ENCODE results near the gene TTI1. TPM values are rescaled to one million over a fixed set of nuclear protein-coding genes. Genes with fewer than 3 reads are reported as not detected.

The TTI1 gene
- total RNA-seq, 1 donor from 2014 or later, result 13.5 TPM

- no peak for DNase-seq (ENCODE audit: low spot score)
Measured at GRCh38 chr20:37938954-37939353, 94.3 kb downstream of the TTI1 start.

DNA sequence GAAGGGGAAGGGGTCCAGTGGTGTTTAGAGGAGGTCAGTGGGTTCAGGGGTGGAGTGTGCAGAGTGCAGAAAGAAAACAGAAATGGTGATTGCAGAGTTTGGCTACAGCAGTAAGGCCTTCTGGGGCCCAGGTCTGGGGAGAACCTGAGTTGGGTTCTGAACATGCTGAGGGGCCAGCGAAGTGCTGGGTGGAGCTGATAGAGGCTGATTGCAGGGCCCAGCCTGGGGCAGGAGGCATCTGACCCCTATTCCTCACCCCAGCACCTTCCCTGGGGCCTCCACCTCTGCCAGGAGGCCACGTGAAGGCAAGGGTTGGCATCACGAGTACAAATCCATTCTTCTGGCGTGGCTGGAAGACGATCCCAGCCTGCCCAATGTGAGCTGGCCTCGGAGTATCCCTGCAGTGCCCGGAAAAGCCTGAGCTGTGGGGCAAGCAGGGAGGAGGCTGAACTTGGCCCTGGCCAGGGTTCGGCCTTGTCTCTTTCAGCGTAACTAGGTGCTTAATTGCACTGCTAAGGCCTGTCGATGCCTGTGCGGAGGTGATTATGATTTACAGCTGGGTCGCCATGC, 95.0 kb downstream of the TTI1 start:
- no peak for DNase-seq (ENCODE audit: low spot score)

DNA sequence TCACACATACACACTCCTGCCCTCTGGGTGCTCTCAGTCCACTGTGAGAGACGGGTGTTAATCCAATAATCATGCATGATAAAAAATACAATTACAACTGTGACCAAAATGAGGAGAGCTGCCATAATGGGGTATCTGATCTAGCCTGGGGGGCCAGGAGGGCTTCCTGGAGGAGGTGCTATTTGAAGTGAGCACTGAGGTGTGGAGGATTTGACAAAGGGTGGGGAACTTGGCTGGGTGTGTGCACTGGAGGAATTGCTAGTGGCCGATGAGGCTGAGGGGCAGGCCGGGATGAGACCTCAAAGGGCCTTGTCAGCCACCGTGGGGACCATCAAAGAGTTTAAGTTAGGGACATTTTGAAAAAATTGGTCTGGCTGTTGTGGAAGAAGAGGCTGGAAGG, 95.6 kb downstream of the TTI1 start:
- DNase-seq (ENCODE audit: low spot score), result no peak

GRCh38 chr20:37936451-37936850, 96.8 kb downstream of the TTI1 start:
- no peak for DNase-seq (ENCODE audit: low spot score)

DNA sequence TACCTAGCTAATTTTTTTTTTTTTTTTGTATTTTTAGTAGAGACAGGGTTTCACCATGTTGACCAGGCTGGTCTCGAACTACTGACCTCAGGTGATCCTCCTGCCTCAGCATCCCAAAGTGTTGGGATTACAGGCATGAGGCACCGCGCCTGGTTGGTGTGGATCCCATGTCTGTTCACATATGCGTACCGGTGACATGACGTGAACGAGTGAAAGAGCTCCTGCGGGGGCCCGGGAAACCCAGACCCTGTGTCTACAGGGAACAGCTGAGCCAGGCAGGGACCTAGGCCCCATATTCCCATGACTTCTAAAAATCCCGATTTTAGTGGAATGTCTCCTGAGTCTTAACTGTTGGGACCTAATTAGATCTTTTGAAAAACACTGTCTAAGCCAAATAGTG, 97.2 kb downstream of the TTI1 start:
- no peak for DNase-seq (ENCODE audit: low spot score)

DNA sequence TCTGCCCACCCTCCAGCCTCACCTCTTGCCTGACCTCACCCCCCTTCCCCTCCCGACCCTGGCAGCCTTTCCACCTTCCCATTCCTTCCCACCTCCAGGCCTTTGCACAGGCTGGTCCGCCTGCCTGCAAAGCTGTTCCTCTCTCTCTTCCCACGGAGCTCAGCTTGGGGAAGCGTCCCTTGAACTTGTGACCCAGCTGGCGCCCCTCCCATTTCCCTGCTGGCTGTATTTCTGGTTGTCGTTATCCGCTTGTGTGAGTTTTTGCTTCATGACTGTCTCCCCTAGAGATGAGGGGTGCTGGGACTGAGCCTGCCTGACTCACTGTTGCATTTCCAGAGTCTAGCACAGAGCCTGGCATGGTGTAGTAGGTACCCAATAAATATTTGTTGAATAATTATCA, 97.8 kb downstream of the TTI1 start:
- DNase-seq (ENCODE audit: low spot score), result no peak

DNA sequence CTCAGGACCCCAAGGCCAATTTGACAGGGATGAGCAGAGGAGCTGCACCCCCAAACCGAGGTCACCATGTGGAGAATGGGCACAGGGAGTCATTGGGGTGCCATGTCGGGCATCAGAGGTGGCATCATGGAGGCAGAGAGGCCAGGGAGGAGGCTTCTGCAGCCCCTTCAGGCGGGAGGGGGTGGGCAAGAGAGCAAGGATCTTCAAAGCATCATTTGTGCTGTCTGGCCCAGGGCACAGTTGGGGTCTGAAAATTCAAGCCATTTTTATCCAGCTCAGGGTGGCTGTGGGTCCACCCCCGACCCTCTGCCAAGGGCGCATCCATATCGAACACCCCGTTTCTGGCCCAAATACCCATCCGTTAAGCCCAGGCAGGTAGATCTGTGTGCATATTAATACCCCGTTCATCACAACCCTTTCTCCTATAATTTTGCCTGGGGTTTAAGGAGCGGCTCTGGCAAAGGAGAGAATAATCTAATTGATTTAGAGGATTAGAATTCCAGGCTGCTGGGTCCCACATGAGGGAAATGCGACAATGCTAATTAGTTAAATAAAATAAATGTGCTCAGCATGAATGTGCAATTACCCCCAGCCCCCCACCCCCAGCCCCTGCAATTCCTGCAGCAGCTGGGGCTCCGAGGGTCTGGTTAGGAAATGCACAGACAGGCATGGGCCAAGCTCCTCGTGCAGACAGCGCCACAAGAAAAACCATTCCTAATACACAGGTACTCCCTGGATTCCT, 98.5 kb downstream of the TTI1 start:
- no peak for DNase-seq (ENCODE audit: low spot score)

GRCh38 chr20:37933786-37934633, 99.2 kb downstream of the TTI1 start:
- DNase-seq (ENCODE audit: low spot score), result no peak

Other genes with a start within 250 kb of the TTI1 start
- gene VSTM2L, start 130.3 kb downstream of the TTI1 start, total RNA-seq (ENCODE audit: insufficient read depth, low replicate concordance), result not detected
- 96.8 TPM for gene RPRD1B, start 290 bp upstream of the TTI1 start, total RNA-seq (ENCODE audit: insufficient read depth, low replicate concordance)
- 243 TPM for gene TGM2, start 131.8 kb upstream of the TTI1 start, total RNA-seq (ENCODE audit: insufficient read depth, low replicate concordance)
- gene KIAA1755, start 227.3 kb upstream of the TTI1 start, total RNA-seq (ENCODE audit: insufficient read depth, low replicate concordance), result 4.3 TPM